ENCODE data around the gene SLC7A11.

SLC7A11 gene

DNA sequence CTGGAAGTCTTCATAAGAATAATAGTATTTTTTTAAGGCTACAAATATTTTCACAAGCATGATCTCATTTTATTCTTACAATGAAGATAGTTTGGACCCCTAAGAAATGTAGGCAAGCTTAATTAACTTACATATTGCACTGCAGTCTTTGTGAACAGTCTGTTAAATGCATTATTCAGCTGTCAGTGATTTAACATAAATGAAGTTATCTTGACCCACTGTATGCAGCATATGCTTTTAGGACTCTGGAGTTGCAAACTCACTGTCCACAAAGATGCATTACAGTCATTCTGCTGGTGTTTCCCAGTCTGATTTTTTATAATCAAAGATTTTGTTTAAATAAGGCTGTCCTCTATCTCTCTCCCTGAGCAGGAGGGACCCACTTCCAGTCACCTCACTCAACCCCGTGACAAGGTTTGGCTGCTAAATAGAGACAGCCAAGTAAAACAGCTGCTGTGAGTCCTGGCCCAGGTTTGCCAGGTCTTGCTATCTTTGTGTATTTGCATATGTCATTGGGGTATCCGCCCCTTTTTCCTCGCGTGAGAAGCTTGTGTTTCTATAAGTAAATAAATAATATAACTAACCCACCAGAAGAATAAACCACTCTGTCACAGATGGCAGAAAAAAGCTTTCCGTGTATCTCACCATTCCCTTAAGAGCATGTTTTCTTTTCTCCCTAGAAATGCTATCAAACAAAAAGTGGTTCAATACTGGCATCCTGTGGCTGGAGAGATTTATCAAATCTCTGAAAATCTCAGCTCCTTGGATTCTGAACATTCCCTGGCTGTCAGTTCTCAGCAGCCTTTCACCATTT lies 67.0 kb downstream of the SLC7A11 start:
- H3K4me3 ChIP-seq (ENCODE audit: low read length) = no peak overlapping the region
- no peak for DNase-seq (ENCODE audit: low read depth)
- TF ChIP-seq CTCF (conservative IDR thresholded peaks at IDR 0.05; ENCODE audit: low read length) = no peak

- no peak for TF ChIP-seq CTCF (conservative IDR thresholded peaks at IDR 0.05; ENCODE audit: low read length)
- DNase-seq (ENCODE audit: low read depth) = no peak
- no peak overlapping the region for H3K4me3 ChIP-seq (ENCODE audit: low read length)
Measured at GRCh38 chr4:138164208-138164607, 77.9 kb downstream of the SLC7A11 start.

- no peak overlapping the region for H3K4me3 ChIP-seq (ENCODE audit: low read length)
- no peak for TF ChIP-seq CTCF (conservative IDR thresholded peaks at IDR 0.05; ENCODE audit: low read length)
- no peak for DNase-seq (ENCODE audit: low read depth)
Measured at GRCh38 chr4:138163171-138163570, 79.0 kb downstream of the SLC7A11 start.

GRCh38 chr4:138162259-138162658 lies 79.9 kb downstream of the SLC7A11 start:
- H3K4me3 ChIP-seq (ENCODE audit: low read length) = no peak overlapping the region
- TF ChIP-seq CTCF (conservative IDR thresholded peaks at IDR 0.05; ENCODE audit: low read length) = no peak
- no peak for DNase-seq (ENCODE audit: low read depth)

- TF ChIP-seq CTCF (conservative IDR thresholded peaks at IDR 0.05; ENCODE audit: low read length) = no peak
- no peak overlapping the region for H3K4me3 ChIP-seq (ENCODE audit: low read length)
- DNase-seq (ENCODE audit: low read depth) = no peak
Measured at GRCh38 chr4:138161351-138161750, 80.8 kb downstream of the SLC7A11 start.

- DNase-seq (ENCODE audit: low read depth) = peak; percentile 78
- no peak for TF ChIP-seq CTCF (conservative IDR thresholded peaks at IDR 0.05; ENCODE audit: low read length)
- no peak overlapping the region for H3K4me3 ChIP-seq (ENCODE audit: low read length)
Measured at GRCh38 chr4:138158746-138159297, 83.3 kb downstream of the SLC7A11 start.

- TF ChIP-seq CTCF (conservative IDR thresholded peaks at IDR 0.05; ENCODE audit: low read length) = no peak
- no peak overlapping the region for H3K4me3 ChIP-seq (ENCODE audit: low read length)
- DNase-seq (ENCODE audit: low read depth) = no peak
Measured at GRCh38 chr4:138140879-138141278, 101.3 kb downstream of the SLC7A11 start.

Data from AG10803 (cell line).